ENCODE results near the gene NPDC1.

DNA sequence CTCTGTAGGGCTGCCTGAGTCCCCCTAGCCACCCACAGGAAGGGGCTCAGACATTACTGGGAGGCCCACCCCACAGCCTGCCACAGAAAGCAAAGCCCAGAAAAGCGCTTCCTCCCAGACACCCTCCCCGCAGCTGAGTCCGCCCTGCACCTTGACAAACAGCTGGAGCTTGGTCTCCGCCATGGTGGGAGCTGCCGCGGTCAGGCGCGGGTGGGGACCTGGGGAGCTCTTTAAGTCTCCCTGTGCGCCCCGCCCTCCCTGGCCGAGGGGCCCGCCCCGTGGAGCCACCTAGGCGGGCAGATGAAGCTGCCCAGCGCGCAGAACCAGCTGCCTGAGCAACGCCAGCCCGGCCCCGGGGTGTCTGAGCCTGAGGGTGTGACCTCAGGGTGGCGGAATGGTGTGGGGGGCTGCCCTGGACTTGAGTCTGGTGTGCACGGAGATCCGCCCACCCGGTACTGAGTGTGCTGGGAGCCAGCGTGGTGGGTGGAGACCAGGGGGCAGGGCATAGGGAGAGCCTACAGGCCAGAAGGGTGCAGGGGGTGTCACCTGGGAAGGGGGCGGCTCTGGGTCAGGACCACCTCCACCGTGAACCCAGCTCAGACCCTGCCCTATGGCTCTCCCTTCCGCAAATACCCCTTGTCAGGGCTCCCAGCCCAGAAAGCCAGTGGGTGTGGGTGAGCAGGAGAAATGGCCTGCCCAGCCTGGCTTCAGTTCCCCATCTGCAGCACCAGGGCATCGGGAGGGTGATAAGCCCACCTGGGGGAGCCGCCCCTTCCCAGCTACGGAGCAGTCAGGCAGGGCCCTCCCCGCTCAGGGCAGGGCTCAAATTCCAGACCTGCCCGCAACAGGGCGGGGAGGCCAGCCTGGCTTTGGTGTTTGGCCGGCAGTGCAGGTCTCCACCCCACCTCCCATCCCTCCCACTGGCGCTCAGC lies 49.4 kb downstream of the NPDC1 start, which contains the start of gene CLIC3:
- TF ChIP-seq EZH2 (IDR thresholded peaks at IDR 0.05; ENCODE audit: insufficient read depth, poor library complexity, severe bottlenecking) = no peak
- no peak for TF ChIP-seq EZH2phosphoT487 (IDR thresholded peaks at IDR 0.05; ENCODE audit: insufficient read depth, low read depth)
